ENCODE results near the gene DSCAM.

Gene DSCAM

GRCh38 chr21:40179166-40179565 lies 667.8 kb downstream of the DSCAM start:
- H3K4me3 ChIP-seq (ENCODE audit: low read depth, low read length): no peak overlapping the region
- TF ChIP-seq CTCF (IDR thresholded peaks at IDR 0.05; ENCODE audit: low read depth, low read length): no peak

- no peak overlapping the region for H3K4me3 ChIP-seq (ENCODE audit: low read depth, low read length)
- TF ChIP-seq CTCF (IDR thresholded peaks at IDR 0.05; ENCODE audit: low read depth, low read length): no peak
These were observed 668.2 kb downstream of the DSCAM start for GRCh38 chr21:40178726-40179125.

GRCh38 chr21:40177979-40178378 lies 669.0 kb downstream of the DSCAM start:
- no peak for TF ChIP-seq CTCF (IDR thresholded peaks at IDR 0.05; ENCODE audit: low read depth, low read length)
- H3K4me3 ChIP-seq (ENCODE audit: low read depth, low read length): no peak overlapping the region

DNA sequence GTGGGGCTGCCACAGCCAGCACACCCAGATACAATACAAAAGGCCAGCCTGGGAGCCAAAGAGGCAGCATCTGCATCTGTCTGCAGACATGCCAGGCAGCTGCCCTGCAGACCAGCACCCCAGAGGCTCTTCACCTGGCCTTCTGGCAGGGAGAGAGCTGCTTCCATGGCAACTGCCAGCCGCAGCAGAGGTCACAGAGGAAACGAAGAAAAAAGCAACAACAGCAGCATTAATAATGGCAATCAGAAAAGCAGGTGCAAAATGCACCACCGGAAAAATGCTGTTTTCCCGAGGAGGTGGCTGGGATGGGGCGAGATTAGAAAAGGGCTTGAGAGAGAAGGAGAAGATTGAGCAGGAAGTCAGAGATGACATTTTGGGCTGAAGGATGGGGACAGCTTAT lies 670.2 kb downstream of the DSCAM start:
- TF ChIP-seq CTCF (IDR thresholded peaks at IDR 0.05; ENCODE audit: low read depth, low read length): no peak

DNA sequence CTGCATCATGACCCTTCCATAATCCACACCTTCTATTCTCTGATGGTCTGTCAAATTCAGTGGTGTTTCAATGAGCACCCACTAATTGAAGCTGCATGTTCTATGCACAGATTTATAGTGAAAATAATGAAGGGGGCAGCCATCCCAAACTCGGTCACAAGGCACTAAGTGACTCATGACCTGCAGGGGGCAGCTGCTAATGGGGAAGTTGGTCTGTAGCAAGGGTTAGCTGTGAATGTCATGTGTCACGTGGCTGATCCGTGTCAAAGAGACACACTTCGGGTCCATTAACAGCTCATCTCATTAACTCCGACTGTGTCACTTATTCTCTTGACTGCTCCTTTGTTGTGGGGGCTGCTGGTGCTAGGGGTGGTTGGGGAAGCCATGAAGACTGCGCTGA lies 673.1 kb downstream of the DSCAM start:
- TF ChIP-seq CTCF (IDR thresholded peaks at IDR 0.05; ENCODE audit: low read depth, low read length): no peak
- H3K4me3 ChIP-seq (ENCODE audit: low read depth, low read length): no peak overlapping the region

More for the DNA sequence above, 670.2 kb downstream of the DSCAM start:
- H3K4me3 ChIP-seq (ENCODE audit: low read depth, low read length): no peak overlapping the region

DNA sequence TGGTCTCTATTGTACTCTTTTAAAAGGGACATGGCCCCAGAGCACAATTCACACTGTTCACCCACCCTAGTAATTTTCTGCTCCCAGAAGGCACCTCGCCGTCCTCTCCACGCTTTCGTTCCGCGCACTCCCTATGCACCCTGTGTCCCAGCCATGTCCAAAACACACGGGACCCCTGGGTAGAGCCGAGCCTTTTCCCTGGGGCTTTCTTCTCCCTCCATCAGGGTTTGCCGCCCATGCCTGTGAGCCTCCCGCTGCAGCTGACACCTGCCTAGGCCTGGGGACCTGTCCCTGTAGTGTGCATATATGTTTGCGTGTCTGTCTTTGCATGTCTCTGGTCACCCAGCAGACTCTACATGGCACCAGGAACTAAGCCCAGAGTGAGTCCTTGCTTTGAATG lies 677.0 kb downstream of the DSCAM start:
- no peak for TF ChIP-seq CTCF (IDR thresholded peaks at IDR 0.05; ENCODE audit: low read depth, low read length)

GRCh38 chr21:40166291-40166843 lies 680.6 kb downstream of the DSCAM start:
- no peak for TF ChIP-seq CTCF (IDR thresholded peaks at IDR 0.05; ENCODE audit: low read depth, low read length)
- H3K4me3 ChIP-seq (ENCODE audit: low read depth, low read length): no peak overlapping the region

More for the DNA sequence above, 677.0 kb downstream of the DSCAM start:
- no peak overlapping the region for H3K4me3 ChIP-seq (ENCODE audit: low read depth, low read length)

All from WI38 (cell line).